NCI-H69 (cell line): ENCODE measurements around the gene GRIK4.

Experiments
- DNase-seq: peaks from one replicate; lab custom pipeline; 2025; lab: John Stamatoyannopoulos, UW

Gene GRIK4

DNA sequence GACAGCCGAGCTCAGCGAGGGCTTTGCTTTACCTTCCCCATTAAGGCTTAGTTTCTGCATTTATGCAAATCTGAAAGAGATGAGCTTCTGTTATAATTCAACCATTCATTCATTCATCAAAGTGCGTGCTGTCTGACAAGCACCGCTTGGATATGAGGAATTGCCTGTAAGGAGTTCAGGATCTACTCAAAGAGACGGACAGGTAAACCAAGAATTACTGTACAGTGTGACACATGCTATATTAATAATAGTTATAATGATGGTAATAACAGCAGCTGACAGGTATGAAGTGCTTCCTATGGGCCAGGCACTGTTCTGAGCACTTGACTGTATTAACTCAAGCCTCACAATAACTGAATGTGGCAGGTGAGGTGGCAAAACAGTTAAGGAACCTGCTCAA lies 402.5 kb downstream of the GRIK4 start:
- no peak for DNase-seq

- DNase-seq: peak; percentile 68
Measured at GRCh38 chr11:120914601-120915000, 403.1 kb downstream of the GRIK4 start.

DNA sequence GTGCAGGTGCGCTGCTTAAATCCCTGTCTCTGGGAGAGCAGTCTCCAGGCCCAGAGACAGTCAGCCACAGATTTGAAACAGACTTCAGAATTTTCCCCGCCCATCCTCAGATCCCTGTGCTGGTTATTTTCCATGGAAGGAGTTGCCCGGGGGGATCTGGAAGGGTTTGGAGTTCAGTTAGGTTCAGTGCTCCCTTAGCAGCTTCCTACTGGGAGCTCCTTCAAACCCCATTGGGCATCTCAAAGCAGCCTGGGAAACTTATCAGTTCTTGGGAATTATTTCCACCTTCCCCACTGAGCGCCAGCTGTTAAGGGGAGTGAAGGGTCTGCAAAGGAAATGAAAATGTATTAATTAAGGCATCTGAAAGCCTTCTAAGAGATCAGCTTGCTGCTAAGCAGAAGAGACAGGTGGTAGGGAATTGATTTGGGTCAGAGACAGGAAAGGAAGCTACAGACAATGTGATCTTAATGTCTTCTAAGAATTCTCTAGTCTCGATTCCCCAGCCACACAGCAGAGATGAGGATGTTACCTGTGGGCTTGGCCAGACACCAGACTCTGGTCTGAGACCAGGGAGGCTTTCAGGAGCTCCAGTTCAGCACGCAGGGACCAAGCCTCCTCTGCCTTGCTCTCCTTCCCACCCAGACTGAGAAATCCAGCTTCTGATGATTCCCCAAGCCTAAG lies 406.2 kb downstream of the GRIK4 start:
- peak; percentile 85 for DNase-seq

- DNase-seq: no peak
Measured at GRCh38 chr11:120918257-120918656, 406.7 kb downstream of the GRIK4 start.

DNA sequence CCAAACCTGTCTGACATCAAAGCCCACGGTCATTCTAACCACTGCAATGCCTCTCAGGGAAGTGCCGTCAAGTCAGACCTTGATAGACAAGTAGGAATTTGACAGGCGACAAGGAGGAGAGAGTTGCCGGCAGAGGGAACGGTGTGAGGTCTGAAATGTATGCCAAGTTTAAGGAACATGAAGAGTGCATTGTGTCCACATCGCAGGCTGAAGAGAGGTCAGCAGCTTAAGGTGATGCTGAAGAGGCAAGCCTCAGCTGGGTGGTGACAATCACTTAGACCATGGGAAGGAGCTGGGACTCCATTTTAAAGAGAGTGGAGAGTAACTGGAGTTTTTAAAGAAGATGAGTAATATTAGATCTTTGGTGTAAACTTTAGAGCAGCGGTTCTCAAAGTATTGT lies 407.5 kb downstream of the GRIK4 start:
- no peak for DNase-seq

- DNase-seq: no peak
Measured at GRCh38 chr11:120919566-120919965, 408.0 kb downstream of the GRIK4 start.

- no peak for DNase-seq
Measured at GRCh38 chr11:120923866-120924508, 412.4 kb downstream of the GRIK4 start.

DNA sequence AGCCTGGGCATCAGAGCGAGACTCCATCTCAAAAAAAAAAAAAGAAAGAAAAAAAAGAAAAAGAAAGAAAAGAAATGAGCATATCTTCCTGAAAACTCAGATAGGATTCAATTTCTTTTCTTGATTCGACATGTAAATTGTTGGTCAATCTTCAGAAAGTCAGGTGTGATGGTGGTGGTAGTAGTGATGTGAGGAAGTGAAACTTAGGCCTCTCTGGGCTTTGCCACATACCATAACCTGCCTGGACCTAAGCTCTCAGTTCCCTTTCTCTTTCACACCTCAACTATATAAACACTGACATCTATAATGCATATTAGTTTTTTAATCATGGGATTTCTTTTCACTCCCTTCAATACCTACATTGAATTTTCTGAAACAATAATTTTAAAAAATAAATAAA lies 414.4 kb downstream of the GRIK4 start:
- DNase-seq: no peak

DNA sequence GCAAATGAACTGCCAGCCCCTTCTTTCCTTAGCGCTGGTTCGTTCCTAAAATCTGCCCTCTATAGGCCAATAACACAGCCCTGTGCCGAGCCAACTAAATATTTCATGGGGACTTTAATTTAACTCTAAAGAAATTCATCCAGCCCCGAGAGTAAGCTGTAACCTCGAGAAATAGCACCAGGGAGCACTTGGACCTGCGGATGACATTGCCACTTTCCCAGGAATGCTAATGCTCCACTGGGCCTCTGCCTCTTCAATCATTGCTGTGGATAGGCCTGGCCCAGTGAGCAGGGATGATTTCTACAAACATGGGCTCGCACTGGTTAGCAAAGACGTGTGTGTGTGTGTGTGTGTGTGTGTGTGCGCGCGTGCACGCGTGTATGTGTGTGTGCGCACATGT lies 417.1 kb downstream of the GRIK4 start:
- DNase-seq: no peak

DNA sequence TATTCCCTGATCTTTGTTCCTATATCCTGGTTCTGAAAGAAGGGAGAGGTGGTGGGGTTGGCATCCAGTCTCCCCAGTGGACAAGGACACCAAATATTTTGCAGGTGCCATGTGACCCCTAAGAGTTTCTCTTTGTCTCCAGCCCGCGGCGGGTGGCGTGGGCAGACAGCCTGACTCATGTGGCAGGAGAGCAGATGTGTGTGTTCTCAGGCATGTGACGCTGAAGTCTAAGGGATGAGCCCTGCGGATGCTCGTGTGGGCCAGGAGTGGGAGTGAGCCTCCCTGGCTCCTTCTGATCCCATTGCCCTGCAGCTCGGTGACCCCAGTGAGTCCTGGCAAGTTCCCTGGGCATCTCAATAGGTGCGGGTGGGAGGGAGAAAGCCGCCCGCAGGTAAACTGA lies 417.5 kb downstream of the GRIK4 start:
- no peak for DNase-seq

DNA sequence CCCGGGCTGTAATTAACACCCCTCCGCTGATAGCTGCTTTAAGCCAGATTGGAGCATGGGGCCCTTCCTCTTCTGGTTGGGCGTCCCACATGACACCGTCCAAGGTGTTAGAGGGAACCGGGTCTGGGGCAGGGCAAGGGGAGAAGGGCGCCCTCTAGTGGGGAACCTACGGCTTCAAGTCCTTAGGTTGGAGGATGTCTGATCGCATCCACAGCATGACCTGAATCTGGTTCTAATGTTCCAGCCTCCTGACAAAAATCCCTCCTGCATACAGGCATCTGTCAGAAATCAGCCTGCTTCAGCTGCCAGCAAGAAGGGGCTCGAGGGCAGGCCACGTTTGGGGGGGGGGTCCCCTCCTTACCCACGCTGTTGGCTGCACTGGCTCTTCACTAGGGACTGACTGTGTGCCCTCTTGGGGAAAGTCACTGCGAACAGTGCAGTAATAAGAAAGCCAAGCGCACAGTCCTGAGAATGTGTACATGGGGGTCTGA lies 418.2 kb downstream of the GRIK4 start:
- DNase-seq: peak; percentile 69

DNA sequence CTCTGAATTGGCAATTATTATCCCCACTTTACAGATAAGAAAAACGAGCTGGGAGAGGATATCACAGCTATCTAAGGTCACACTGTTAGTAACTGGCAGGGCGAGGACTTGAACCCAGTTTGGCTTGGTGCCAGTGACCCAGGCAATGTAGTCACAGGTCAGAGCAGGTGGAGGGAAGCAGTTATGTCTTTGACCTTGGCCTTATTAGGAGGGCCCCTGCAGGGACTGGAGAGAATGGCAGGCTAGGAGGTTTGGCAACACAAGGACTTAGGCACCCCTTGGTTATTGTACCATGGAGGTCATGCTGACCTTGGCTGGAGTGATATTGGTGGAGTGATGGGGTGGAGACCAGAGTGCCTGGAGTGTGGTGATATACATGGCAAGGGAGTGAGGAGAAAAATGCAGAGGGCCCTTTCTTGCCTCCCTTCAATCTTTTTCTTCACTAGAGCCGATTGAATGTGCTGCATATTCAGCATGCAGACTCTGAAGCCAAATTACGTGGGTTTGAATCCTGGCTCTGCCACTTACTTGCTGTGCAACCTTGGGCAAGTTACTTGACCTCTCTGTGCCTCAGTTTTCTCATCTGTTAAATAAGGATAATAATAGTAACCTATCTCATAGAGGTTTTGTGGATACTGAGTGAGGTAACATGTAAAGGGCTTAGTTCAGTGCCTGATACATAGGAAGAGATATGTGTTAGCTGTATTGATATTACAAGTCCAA lies 419.7 kb downstream of the GRIK4 start:
- DNase-seq: no peak

GRCh38 chr11:120932305-120932915 lies 420.9 kb downstream of the GRIK4 start:
- DNase-seq: no peak

- no peak for DNase-seq
Measured at GRCh38 chr11:120936356-120936755, 424.8 kb downstream of the GRIK4 start.

DNA sequence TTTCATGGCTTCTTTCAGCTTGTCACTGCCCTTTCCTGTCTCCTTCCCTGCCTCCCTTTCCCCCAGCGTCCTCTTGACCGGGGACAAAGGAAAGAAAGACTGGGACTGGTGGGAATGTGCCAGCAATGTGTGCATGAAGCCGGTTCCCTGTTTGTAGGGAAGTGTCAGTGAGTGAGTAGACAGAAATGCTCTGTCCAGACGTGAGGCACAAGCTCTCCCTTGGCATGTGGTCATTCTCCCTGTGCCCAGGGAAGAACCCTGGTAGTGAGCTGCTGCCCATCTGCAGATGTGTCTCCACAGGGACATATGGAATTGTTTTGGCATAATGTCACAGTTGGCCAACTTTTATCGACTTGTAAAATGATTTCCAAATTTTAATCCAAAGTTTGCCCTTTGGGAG lies 426.0 kb downstream of the GRIK4 start:
- no peak for DNase-seq

- no peak for DNase-seq
Measured at GRCh38 chr11:120938260-120938659, 426.7 kb downstream of the GRIK4 start.

GRCh38 chr11:120940160-120940848 lies 428.8 kb downstream of the GRIK4 start:
- DNase-seq: no peak

DNA sequence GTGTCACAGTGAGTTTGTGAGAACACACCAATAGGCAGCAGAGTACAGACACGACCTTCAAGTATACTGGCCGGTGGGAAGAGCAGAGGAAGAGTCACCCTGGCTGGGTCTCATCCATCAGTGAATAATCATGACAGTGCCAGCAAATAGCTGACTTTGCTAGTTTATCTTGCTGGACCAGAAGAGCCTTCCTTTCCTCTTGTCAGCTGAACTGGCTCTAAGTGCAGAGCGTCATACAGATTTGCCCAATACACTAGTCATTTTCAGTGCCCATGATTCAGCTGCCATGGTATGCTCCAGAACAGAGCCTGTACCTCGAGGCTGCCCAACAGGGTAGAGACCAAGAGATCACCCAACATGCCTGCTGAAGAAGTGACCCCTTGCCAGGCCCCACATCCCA lies 429.5 kb downstream of the GRIK4 start:
- DNase-seq: no peak

GRCh38 chr11:120942701-120943100 lies 431.2 kb downstream of the GRIK4 start:
- DNase-seq: no peak

DNA sequence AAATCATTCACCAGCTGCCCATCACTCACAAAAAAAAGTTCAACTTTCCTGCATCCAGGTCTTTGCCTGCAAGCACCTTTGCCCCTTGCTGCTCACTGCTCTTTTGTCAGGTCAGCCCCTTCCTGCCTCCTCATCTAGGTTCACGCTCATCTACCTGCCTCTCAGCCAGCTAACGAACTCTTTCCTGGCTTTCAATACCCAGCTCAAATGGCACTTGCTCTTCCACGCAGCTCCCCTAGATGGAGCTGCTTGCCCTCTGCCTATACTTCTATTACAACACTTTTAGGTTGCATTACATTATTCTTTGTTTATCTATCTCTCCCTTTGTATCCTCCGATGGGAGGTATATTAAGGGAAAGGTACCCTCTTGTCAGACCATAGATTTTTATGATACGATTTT lies 433.5 kb downstream of the GRIK4 start:
- DNase-seq: peak; percentile 20

- DNase-seq: no peak
Measured at GRCh38 chr11:120950880-120951279, 439.3 kb downstream of the GRIK4 start.
